Urinary bladder (tissue), 4 donors: ENCODE results near the gene RASAL2. TPM values are rescaled to one million over a fixed set of nuclear protein-coding genes. Genes with fewer than 3 reads are reported as not detected.
"Not testable (repeated sequence)": the region's sequence is repeated elsewhere in the genome, so short reads cannot be mapped to it uniquely, and the experiment has no call there.

Experiments
- DNase-seq: peaks from one replicate; pipeline ENCODE4 v3.0.0-alpha.2; 2015; ENCODE audit errors: extremely low spot score
- H3K27ac ChIP-seq: one replicate; pipeline ENCODE4 v1.5.1; 2013; ENCODE audit warnings: low read depth, mild to moderate bottlenecking, moderate library complexity
- H3K36me3 ChIP-seq: one replicate; pipeline ENCODE4 v1.6.1; 2013; ENCODE audit warnings: mild to moderate bottlenecking, moderate library complexity; ENCODE audit not compliant: insufficient read depth
- H3K4me1 ChIP-seq: one replicate; pipeline ENCODE4 v1.6.1; 2013; ENCODE audit warnings: mild to moderate bottlenecking, moderate library complexity; ENCODE audit not compliant: insufficient read depth
- H3K4me3 ChIP-seq: one replicate; pipeline ENCODE4 v1.5.1; 2013; ENCODE audit warnings: low read depth, low read length
- WGBS: extraction: QIAGEN DNeasy Blood & Tissue Kit; methylation state at CpG from one replicate; pipeline ENCODE4 v1.1.7; 2013; 5-methylcytosine and 5-hydroxymethylcytosine counted together
- polyA plus RNA-seq: library from polyadenylated mRNA; stranded (reverse); fragments of 200-250 nt; gene quantifications from one replicate; pipeline ENCODE4 v1.2.3, GENCODE V29; 2013
- total RNA-seq: library from RNA; depleted of rRNA; stranded (reverse); fragments of >200 nt; gene quantifications from one replicate; pipeline ENCODE4 v1.2.3, GENCODE V29; 2014
- donor health status: healthy with polysubstance abuse.
- donor health status: healthy.

Gene RASAL2
- total and polyA plus RNA-seq, 2 donors, result 8.8 to 29.2 TPM

GRCh38 chr1:178118524-178118923 lies 24.6 kb downstream of the RASAL2 start:
- WGBS, result 98% methylated on average over 4 of the region's 4 CpGs
- no peak overlapping the region for H3K27ac ChIP-seq
- no peak overlapping the region for H3K4me3 ChIP-seq
- DNase-seq, result no peak
- H3K4me1 ChIP-seq, result no peaks in the 10 kb centered on the region
- H3K36me3 ChIP-seq, result no peaks in the 10 kb centered on the region

- no peak for DNase-seq
- H3K27ac ChIP-seq, result no peak overlapping the region
- no peaks in the 10 kb centered on the region for H3K36me3 ChIP-seq
- H3K4me1 ChIP-seq, result no peaks in the 10 kb centered on the region
- WGBS, result 84% methylated on average over 5 of the region's 5 CpGs
- H3K4me3 ChIP-seq, result no peak overlapping the region
Measured at GRCh38 chr1:178119628-178120027, 25.7 kb downstream of the RASAL2 start.

GRCh38 chr1:178120088-178120487 lies 26.2 kb downstream of the RASAL2 start:
- no peak for DNase-seq
- no peak overlapping the region for H3K27ac ChIP-seq
- no peaks in the 10 kb centered on the region for H3K36me3 ChIP-seq
- H3K4me1 ChIP-seq, result no peaks in the 10 kb centered on the region
- H3K4me3 ChIP-seq, result no peak overlapping the region
- WGBS, result 97% methylated on average over 4 of the region's 4 CpGs

GRCh38 chr1:178120520-178121052 lies 26.7 kb downstream of the RASAL2 start:
- 94% methylated on average over 7 of the region's 7 CpGs for WGBS
- H3K27ac ChIP-seq, H3K4me3 ChIP-seq, H3K36me3 ChIP-seq, DNase-seq, H3K4me1 ChIP-seq: not testable (repeated sequence)

GRCh38 chr1:178121883-178122282 lies 28.0 kb downstream of the RASAL2 start:
- 44% methylated on average over 4 of the region's 4 CpGs for WGBS
- no peaks in the 10 kb centered on the region for H3K36me3 ChIP-seq
- DNase-seq, result no peak

GRCh38 chr1:178122283-178122682 lies 28.4 kb downstream of the RASAL2 start:
- Histone ChIP-seq H3K4me1 (no peaks in the 10 kb centered on the region), H3K27ac (no peak overlapping the region), H3K4me3 (no peak overlapping the region), H3K36me3 (no peaks in the 10 kb centered on the region)
- DNase-seq, result no peak
- WGBS, result 30% methylated on average over 1 of the region's 1 CpG

More at GRCh38 chr1:178121883-178122282, 28.0 kb downstream of the RASAL2 start:
- Histone ChIP-seq H3K27ac (no peak overlapping the region), H3K4me1 (no peaks in the 10 kb centered on the region), H3K4me3 (no peak overlapping the region)

GRCh38 chr1:178124115-178124514 lies 30.2 kb downstream of the RASAL2 start:
- Histone ChIP-seq H3K36me3 (no peaks in the 10 kb centered on the region), H3K4me1 (no peaks in the 10 kb centered on the region), H3K4me3 (no peak overlapping the region), H3K27ac (no peak overlapping the region)
- DNase-seq, result no peak

GRCh38 chr1:178126261-178126660 lies 32.4 kb downstream of the RASAL2 start:
- Histone ChIP-seq H3K4me1 (no peaks in the 10 kb centered on the region), H3K4me3 (no peak overlapping the region), H3K36me3 (no peaks in the 10 kb centered on the region), H3K27ac (no peak overlapping the region)
- no peak for DNase-seq

GRCh38 chr1:178126741-178127185 lies 32.9 kb downstream of the RASAL2 start:
- H3K4me1 ChIP-seq, result no peaks in the 10 kb centered on the region
- H3K27ac ChIP-seq, result no peak overlapping the region
- WGBS, result 89% methylated on average over 1 of the region's 1 CpG
- DNase-seq, result no peak
- H3K36me3 ChIP-seq, result no peaks in the 10 kb centered on the region
- no peak overlapping the region for H3K4me3 ChIP-seq

GRCh38 chr1:178127482-178128191 lies 33.7 kb downstream of the RASAL2 start:
- Histone ChIP-seq H3K4me1 (no peaks in the 10 kb centered on the region), H3K4me3 (no peak overlapping the region), H3K36me3 (no peaks in the 10 kb centered on the region), H3K27ac (no peak overlapping the region)
- DNase-seq, result no peak
- 91% methylated on average over 2 of the region's 2 CpGs for WGBS

- Histone ChIP-seq H3K27ac (no peak overlapping the region), H3K36me3 (no peaks in the 10 kb centered on the region), H3K4me1 (no peaks in the 10 kb centered on the region), H3K4me3 (no peak overlapping the region)
- WGBS, result 75% methylated on average over 3 of the region's 3 CpGs
- no peak for DNase-seq
Measured at GRCh38 chr1:178133239-178133989, 39.5 kb downstream of the RASAL2 start.

GRCh38 chr1:178134061-178134460 lies 40.2 kb downstream of the RASAL2 start:
- Histone ChIP-seq H3K27ac (no peak overlapping the region), H3K36me3 (no peaks in the 10 kb centered on the region), H3K4me3 (no peak overlapping the region), H3K4me1 (no peaks in the 10 kb centered on the region)
- DNase-seq, result no peak
- 70% methylated on average over 2 of the region's 2 CpGs for WGBS

GRCh38 chr1:178137238-178137637 lies 43.3 kb downstream of the RASAL2 start:
- Histone ChIP-seq H3K4me1 (no peaks in the 10 kb centered on the region), H3K36me3 (no peaks in the 10 kb centered on the region), H3K27ac (no peak overlapping the region), H3K4me3 (no peak overlapping the region)
- DNase-seq, result no peak
- 13% methylated on average over 2 of the region's 2 CpGs for WGBS

- Histone ChIP-seq H3K36me3 (no peaks in the 10 kb centered on the region), H3K27ac (no peak overlapping the region), H3K4me1 (no peaks in the 10 kb centered on the region), H3K4me3 (no peak overlapping the region)
- no peak for DNase-seq
- WGBS, result 67% methylated on average over 4 of the region's 4 CpGs
Measured at GRCh38 chr1:178142806-178143205, 48.9 kb downstream of the RASAL2 start.
